ENCODE results near the gene MRPL39. TPM values are rescaled to one million over a fixed set of nuclear protein-coding genes. Genes with fewer than 3 reads are reported as not detected.

The MRPL39 gene
- total and polyA plus RNA-seq, 3 donors from 2014 or later = 35.5 to 66.7 (median 48.8) TPM

GRCh38 chr21:25586326-25586725 is 21.0 kb downstream of the MRPL39 start:
- DNase-seq = no peak
- WGBS, 2 donors = 85 to 100% methylated on average over 3 of the region's 3 CpGs
- intact Hi-C loops (cut with DNase I; ENCODE audit: low total_unique reads) = no loop called here
- Histone ChIP-seq H3K4me3 (no peak overlapping the region), H3K27me3 (no peaks in the 10 kb centered on the region), H3K27ac (no peak overlapping the region), H3K9me3 (no peaks in the 10 kb centered on the region), H3K4me1 (no peaks in the 10 kb centered on the region), H3K36me3 (ENCODE audit: low read depth, missing control alignments) (no peaks in the 10 kb centered on the region)
- TF ChIP-seq CTCF (IDR thresholded peaks at IDR 0.05) = no peak
- TF ChIP-seq POLR2A (IDR thresholded peaks at IDR 0.05) = no peak

- no peaks in the 10 kb centered on the region for H3K36me3 ChIP-seq (ENCODE audit: low read depth, missing control alignments)
- no peaks in the 10 kb centered on the region for H3K9me3 ChIP-seq
- no peaks in the 10 kb centered on the region for H3K4me1 ChIP-seq
- no peak overlapping the region for H3K27ac ChIP-seq
- TF ChIP-seq CTCF (IDR thresholded peaks at IDR 0.05) (no peak), POLR2A (IDR thresholded peaks at IDR 0.05) (no peak)
- no peaks in the 10 kb centered on the region for H3K27me3 ChIP-seq
- 89 to 90% methylated on average over 7 of the region's 7 CpGs for WGBS, 2 donors
- no peak for DNase-seq
- H3K4me3 ChIP-seq = no peak overlapping the region
- intact Hi-C loops (cut with DNase I; ENCODE audit: low total_unique reads) = no loop called here
Measured at GRCh38 chr21:25584833-25585676, 22.2 kb downstream of the MRPL39 start.

- Histone ChIP-seq H3K4me3 (no peak overlapping the region), H3K27ac (no peak overlapping the region), H3K27me3 (no peaks in the 10 kb centered on the region), H3K9me3 (no peaks in the 10 kb centered on the region), H3K36me3 (ENCODE audit: low read depth, missing control alignments) (no peaks in the 10 kb centered on the region), H3K4me1 (no peaks in the 10 kb centered on the region)
- DNase-seq = no peak
- TF ChIP-seq CTCF (IDR thresholded peaks at IDR 0.05) (no peak), POLR2A (IDR thresholded peaks at IDR 0.05) (no peak)
- intact Hi-C loops (cut with DNase I; ENCODE audit: low total_unique reads) = no loop called here
- WGBS, 2 donors = 88 to 91% methylated on average over 5 of the region's 5 CpGs
Measured at GRCh38 chr21:25583370-25584130, 23.7 kb downstream of the MRPL39 start.

GRCh38 chr21:25582888-25583287 is 24.4 kb downstream of the MRPL39 start:
- Histone ChIP-seq H3K36me3 (ENCODE audit: low read depth, missing control alignments) (no peaks in the 10 kb centered on the region), H3K4me1 (no peaks in the 10 kb centered on the region), H3K27me3 (no peaks in the 10 kb centered on the region), H3K27ac (no peak overlapping the region), H3K4me3 (no peak overlapping the region), H3K9me3 (no peaks in the 10 kb centered on the region)
- no peak for DNase-seq
- intact Hi-C loops (cut with DNase I; ENCODE audit: low total_unique reads) = no loop called here
- WGBS, 2 donors = 93 to 95% methylated on average over 5 of the region's 5 CpGs
- TF ChIP-seq POLR2A (IDR thresholded peaks at IDR 0.05) (no peak), CTCF (IDR thresholded peaks at IDR 0.05) (no peak)
